Stimulated activated CD8-positive, alpha-beta memory T cell treated with anti-CD3 and anti-CD28 coated beads, Interleukin-12 subunit alpha, Interleukin-12 subunit beta, amount 100 ng/mL, for 4 hours (primary cell): ENCODE results near the gene ANKRD20A1.
"Not testable (repeated sequence)": the region's sequence is repeated elsewhere in the genome, so short reads cannot be mapped to it uniquely, and the experiment has no call there.

Source experiments
- DNase-seq: peaks from one replicate; pipeline ENCODE4 v3.0.0-alpha.2; 2020; ENCODE audit warnings: low read depth

ANKRD20A1 gene

GRCh38 chr9:67858871-67859270 lies at the start of gene ANKRD20A1:
Gene ANKRD20A1 (plus strand): TSS chr9:67858931. CDS start chr9:67859427, 496 bp downstream.
- not testable (repeated sequence) for DNase-seq

- not testable (repeated sequence) for DNase-seq
Observed at GRCh38 chr9:67832088-67832487, 26.6 kb upstream of the ANKRD20A1 start.
